HG03025 (cell line): Measurements from ENCODE around the gene RAI1.
A peak's percentile ranks its signal among the peaks of the same experiment; 100 is the strongest.

ENCODE experiments used
- ATAC-seq: cut with Tn5 transposase; IDR thresholded peaks from one replicate; pipeline ENCODE4 v1.9.1; 2021; ENCODE audit warnings: mild to moderate bottlenecking, moderate library complexity; ENCODE audit not compliant: unreplicated experiment, low FRiP score

Gene RAI1

GRCh38 chr17:17661834-17662385 lies 19.3 kb upstream of the RAI1 start:
- ATAC-seq, result no peak

- ATAC-seq, result peak; percentile 62
These were observed 17.8 kb upstream of the RAI1 start for GRCh38 chr17:17663160-17664063.

GRCh38 chr17:17664064-17664452 lies 17.2 kb upstream of the RAI1 start:
- no peak for ATAC-seq

GRCh38 chr17:17665255-17665654 lies 16.0 kb upstream of the RAI1 start:
- ATAC-seq, result no peak

GRCh38 chr17:17666111-17666714 lies 15.0 kb upstream of the RAI1 start:
- no peak for ATAC-seq

- ATAC-seq, result no peak
These were observed 14.0 kb upstream of the RAI1 start for GRCh38 chr17:17667231-17667630.

- ATAC-seq, result no peak
These were observed 13.3 kb upstream of the RAI1 start for GRCh38 chr17:17667947-17668346.

GRCh38 chr17:17668358-17668757 lies 12.9 kb upstream of the RAI1 start:
- ATAC-seq, result no peak

- ATAC-seq, result no peak
These were observed 12.3 kb upstream of the RAI1 start for GRCh38 chr17:17668775-17669579.

- ATAC-seq, result no peak
These were observed 11.6 kb upstream of the RAI1 start for GRCh38 chr17:17669580-17670235.

GRCh38 chr17:17670701-17671305 lies 10.5 kb upstream of the RAI1 start:
- ATAC-seq, result no peak

GRCh38 chr17:17671369-17672129 lies 9.7 kb upstream of the RAI1 start:
- no peak for ATAC-seq

GRCh38 chr17:17672453-17673368 lies 8.5 kb upstream of the RAI1 start:
- no peak for ATAC-seq

GRCh38 chr17:17675416-17675815 lies 5.8 kb upstream of the RAI1 start:
- no peak for ATAC-seq

GRCh38 chr17:17675925-17676534 lies 5.2 kb upstream of the RAI1 start:
- ATAC-seq, result no peak

GRCh38 chr17:17676752-17677151 lies 4.5 kb upstream of the RAI1 start:
- no peak for ATAC-seq

- no peak for ATAC-seq
These were observed 3.8 kb upstream of the RAI1 start for GRCh38 chr17:17677299-17678040.
